Vagina (tissue), 2 donors: Measurements from ENCODE around the gene PLEKHG4B. TPM values are rescaled to one million over a fixed set of nuclear protein-coding genes. Genes with fewer than 3 reads are reported as not detected.

Experiments used
- DNase-seq, 2 donors: peaks; one replicate each; pipeline ENCODE4 v3.0.0-alpha.2; 2017; ENCODE audit errors: extremely low spot score in 2 of 2
- H3K27ac ChIP-seq: fragments of 200-600 bp; sonication (generic); one replicate; pipeline ENCODE4 v1.5.1; 2019
- H3K27me3 ChIP-seq: fragments of 200-600 bp; sonication (generic); one replicate; pipeline ENCODE4 v1.5.1; 2019
- H3K36me3 ChIP-seq, 2 donors: fragments of 200-600 bp; sonication (generic); one replicate each; pipeline ENCODE4 v1.5.1; 2017 to 2019
- H3K4me1 ChIP-seq: fragments of 200-600 bp; sonication (generic); one replicate; pipeline ENCODE4 v1.5.1; 2019
- H3K4me3 ChIP-seq, 2 donors: fragments of 200-600 bp; sonication (generic); 1 replicate in 1 of 2; 2 replicates in 1 of 2; pipeline ENCODE4 v1.5.1; 2016 to 2019
- H3K9me3 ChIP-seq: fragments of 200-600 bp; sonication (generic); one replicate; pipeline ENCODE4 v1.5.1; 2019
- CTCF ChIP-seq, 3 experiments: fragments of 450-650 bp in 2 of 3; fragments of 200-600 bp in 1 of 3; sonication (generic) in 1 of 3; IDR thresholded peaks; one replicate each; pipeline ENCODE4 v1.5.1; 2017 to 2019; ENCODE audit warnings: antibody characterized with exemption in 3 of 3, mild to moderate bottlenecking in 2 of 3, moderate library complexity in 2 of 3
- POLR2A ChIP-seq, 2 donors: fragments of 450-650 bp; IDR thresholded peaks; one replicate each; pipeline ENCODE4 v1.6.1; 2017; ENCODE audit warnings: antibody characterized with exemption in 2 of 2, mild to moderate bottlenecking in 2 of 2, moderate library complexity in 2 of 2
- POLR2AphosphoS5 ChIP-seq, 2 donors: sonication (generic); formaldehyde crosslinking; IDR thresholded peaks; one replicate each; pipeline ENCODE4 v1.9.0; 2017; ENCODE audit warnings: antibody characterized with exemption in 2 of 2, mild to moderate bottlenecking in 2 of 2, low read depth in 1 of 2; ENCODE audit not compliant: insufficient read depth in 1 of 2
- intact Hi-C: fragments of 100-400 bp; cut with DNase I; formaldehyde crosslinking; loops from one replicate; pipeline ENCODE4 v1.15.1; 2023
- total RNA-seq: library from RNA; depleted of rRNA; stranded (reverse); fragments of >200 nt; gene quantifications from one replicate; pipeline ENCODE4 v1.2.3, GENCODE V29; 2016

Gene PLEKHG4B
- total RNA-seq, 1 donor from 2014 or later = 0.74 TPM

GRCh38 chr5:130601-131131, 38.7 kb downstream of the PLEKHG4B start:
- Histone ChIP-seq H3K36me3 (no peaks in the 10 kb centered on the region), H3K4me1 (no peaks in the 10 kb centered on the region), H3K4me3 (no peak overlapping the region), H3K27ac (no peak overlapping the region), H3K9me3 (no peaks in the 10 kb centered on the region), H3K27me3 (no peaks in the 10 kb centered on the region)
- intact Hi-C loops = no loop called here
- TF ChIP-seq POLR2AphosphoS5 (IDR thresholded peaks at IDR 0.05; ENCODE audit: insufficient read depth in 1 of 2, low read depth in 1 of 2) (no peak), POLR2A (IDR thresholded peaks at IDR 0.05) (no peak), CTCF (IDR thresholded peaks at IDR 0.05) (no peak)
- DNase-seq = no peak

- Histone ChIP-seq H3K4me1 (no peaks in the 10 kb centered on the region), H3K36me3 (no peaks in the 10 kb centered on the region), H3K4me3 (no peak overlapping the region), H3K9me3 (no peaks in the 10 kb centered on the region), H3K27ac (no peak overlapping the region), H3K27me3 (no peaks in the 10 kb centered on the region)
- intact Hi-C loops = no loop called here
- no peak for TF ChIP-seq POLR2A (IDR thresholded peaks at IDR 0.05)
- TF ChIP-seq CTCF (IDR thresholded peaks at IDR 0.05) = no peak
- no peak for TF ChIP-seq POLR2AphosphoS5 (IDR thresholded peaks at IDR 0.05; ENCODE audit: insufficient read depth in 1 of 2, low read depth in 1 of 2)
- DNase-seq = no peak
These were observed 44.9 kb downstream of the PLEKHG4B start for GRCh38 chr5:136901-137300.

- Histone ChIP-seq H3K36me3 (no peaks in the 10 kb centered on the region), H3K27me3 (no peaks in the 10 kb centered on the region), H3K9me3 (no peaks in the 10 kb centered on the region), H3K4me1 (no peaks in the 10 kb centered on the region), H3K27ac (no peak overlapping the region), H3K4me3 (no peak overlapping the region)
- intact Hi-C loops = no loop called here
- no peak for DNase-seq
- TF ChIP-seq POLR2A (IDR thresholded peaks at IDR 0.05) (no peak), CTCF (IDR thresholded peaks at IDR 0.05) (no peak), POLR2AphosphoS5 (IDR thresholded peaks at IDR 0.05; ENCODE audit: insufficient read depth in 1 of 2, low read depth in 1 of 2) (no peak)
These were observed 45.8 kb downstream of the PLEKHG4B start for GRCh38 chr5:137741-138140.

GRCh38 chr5:138936-139335, 47.0 kb downstream of the PLEKHG4B start:
- TF ChIP-seq POLR2A (IDR thresholded peaks at IDR 0.05) (no peak), CTCF (IDR thresholded peaks at IDR 0.05) (no peak), POLR2AphosphoS5 (IDR thresholded peaks at IDR 0.05; ENCODE audit: insufficient read depth in 1 of 2, low read depth in 1 of 2) (no peak)
- intact Hi-C loops = no loop called here

GRCh38 chr5:139579-140442, 47.8 kb downstream of the PLEKHG4B start:
- Histone ChIP-seq H3K27ac (no peak overlapping the region), H3K27me3 (no peaks in the 10 kb centered on the region), H3K36me3 (no peaks in the 10 kb centered on the region), H3K4me1 (no peaks in the 10 kb centered on the region), H3K9me3 (no peaks in the 10 kb centered on the region), H3K4me3 (no peak overlapping the region)
- intact Hi-C loops = no loop called here
- TF ChIP-seq POLR2AphosphoS5 (IDR thresholded peaks at IDR 0.05; ENCODE audit: insufficient read depth in 1 of 2, low read depth in 1 of 2) (no peak), CTCF (IDR thresholded peaks at IDR 0.05) (no peak), POLR2A (IDR thresholded peaks at IDR 0.05) (no peak)
- no peak for DNase-seq

More at GRCh38 chr5:138936-139335, 47.0 kb downstream of the PLEKHG4B start:
- H3K4me1 ChIP-seq = no peaks in the 10 kb centered on the region
- H3K9me3 ChIP-seq = no peaks in the 10 kb centered on the region
- H3K27me3 ChIP-seq = no peaks in the 10 kb centered on the region
- no peak overlapping the region for H3K27ac ChIP-seq
- no peak for DNase-seq
- H3K4me3 ChIP-seq = no peak overlapping the region
- H3K36me3 ChIP-seq = no peaks in the 10 kb centered on the region
